Measurements from ENCODE around the gene DLX1. TPM values are rescaled to one million over a fixed set of nuclear protein-coding genes. Genes with fewer than 3 reads are reported as not detected.

The DLX1 gene
- total and polyA plus RNA-seq, 2 of the 8 experiments (the other 6 are each of a cell fraction or from before 2014, with no cell fraction given) = 0.11 TPM; not detected in 1

- Histone ChIP-seq H3K27me3 (replicated peaks in 1 of 4; ENCODE audit: control insufficient read depth in 3 of 4, extremely low read depth in 1 of 4, insufficient read depth in 3 of 4, low read length in 3 of 4) (no peaks in the 10 kb centered on the region; a peak in 2 of 7 replicates), H3K79me2 (ENCODE audit: control insufficient read depth in 1 of 2, insufficient read depth in 2 of 2, low read length in 2 of 2) (no peaks in the 10 kb centered on the region), H3K9me3 (ENCODE audit: insufficient read depth in 2 of 2, low read depth in 1 of 2, low read length in 1 of 2) (no peaks in the 10 kb centered on the region), H3K36me3 (ENCODE audit: control insufficient read depth in 2 of 4, insufficient read depth in 4 of 4, low read length in 3 of 4) (no peaks in the 10 kb centered on the region), H3K9ac (replicated peaks in 1 of 4; ENCODE audit: extremely low read depth in 1 of 4, low read depth in 3 of 4, low read length in 3 of 4) (no peak overlapping the region), H3K27ac (ENCODE audit: low read depth, low read length) (no peak overlapping the region), H3K18ac (ENCODE audit: extremely low read depth, low read length) (no peak overlapping the region; the same call in 1 of the 2 replicates), H3K56ac (replicated peaks; ENCODE audit: insufficient read length, low read depth, low read length) (no peak overlapping the region), H3K23ac (ENCODE audit: insufficient read length) (no peak overlapping the region), H2BK12ac (ENCODE audit: low read depth, low read length) (no peak overlapping the region), H3K4me1 (replicated peaks in 1 of 4; ENCODE audit: control insufficient read depth in 3 of 4, insufficient read depth in 4 of 4, low read length in 3 of 4) (peaks cover 0 to 12% (median 8%) of the 10 kb centered on the region in 4 experiments; a peak in 5 of 7 replicates), H2AFZ (ENCODE audit: low read length) (no peak overlapping the region), H3K14ac (ENCODE audit: insufficient read length) (no peak overlapping the region), H3K79me1 (ENCODE audit: low read depth, low read length) (no peaks in the 10 kb centered on the region), H4K5ac (ENCODE audit: insufficient read length, low read depth, low read length) (no peak overlapping the region), H3K23me2 (ENCODE audit: low read depth, low read length) (no peaks in the 10 kb centered on the region), H2AK5ac (ENCODE audit: low read depth, low read length) (no peak overlapping the region), H3K4me2 (ENCODE audit: insufficient read depth in 1 of 2, low read depth in 2 of 2, low read length in 2 of 2) (no peak overlapping the region), H4K8ac (ENCODE audit: extremely low read depth, insufficient read depth, low read length) (no peak overlapping the region), H4K20me1 (replicated peaks in 1 of 2; ENCODE audit: control insufficient read depth in 1 of 2, insufficient read depth in 2 of 2, low read length in 2 of 2) (no peaks in the 10 kb centered on the region), H2BK20ac (ENCODE audit: low read length) (no peak overlapping the region), H3K4ac (replicated peaks; ENCODE audit: insufficient read length, low read depth, low read length) (no peak overlapping the region), H2BK15ac (ENCODE audit: low read length) (no peak overlapping the region), H2BK120ac (replicated peaks; ENCODE audit: low read depth, low read length) (no peak overlapping the region), H4K91ac (replicated peaks; ENCODE audit: insufficient read length, low read length) (no peak overlapping the region), H3K4me3 (ENCODE audit: extremely low read depth in 1 of 4, insufficient read depth in 2 of 4, low read depth in 3 of 4, low read length in 4 of 4) (no peak overlapping the region), H2BK5ac (ENCODE audit: low read depth, low read length) (no peak overlapping the region)
- POLR2A ChIA-PET (ENCODE audit: partially characterized antibody) = no interaction called here
- no peak for FAIRE-seq
- CTCF ChIA-PET (ENCODE audit: partially characterized antibody) = interaction anchor here (2.2 to 2.8 kb wide), 2 partner anchors 10 to 325 kb away, joined by 6 to 15 read pairs; no protein-coding TSS in a partner anchor
- WGBS, 2 experiments (ENCODE audit: extremely low coverage in 1 of 2, insufficient coverage in 1 of 2, insufficient read length in 1 of 2, insufficient replicate concordance in 2 of 2, low coverage in 1 of 2, low lambda C conversion rate in 2 of 2, missing lambda C conversion rate in 1 of 2) = 81% methylated on average over 2 of the region's 2 CpGs; no CpG with 5 or more reads in 1 of the 2 experiments
- TF ChIP-seq RXRA (IDR thresholded peaks at IDR 0.05; ENCODE audit: insufficient read depth, low read depth, low read length) (no peak), TBP (IDR thresholded peaks at IDR 0.05; ENCODE audit: low read depth, low read length) (no peak), TAF7 (optimal IDR thresholded peaks at IDR 0.05; ENCODE audit: borderline replicate concordance, low read depth, low read length) (no peak), CTCF (IDR thresholded peaks at IDR 0.05; ENCODE audit: control extremely low read depth in 1 of 3, insufficient read depth in 1 of 3, low read depth in 1 of 3, low read length in 3 of 3) (no peak), E2F6 (IDR thresholded peaks at IDR 0.05) (no peak), BCL11A (IDR thresholded peaks at IDR 0.05; ENCODE audit: low read depth in 2 of 2, low read length in 2 of 2) (no peak), MAX (IDR thresholded peaks at IDR 0.05) (no peak), TAF1 (IDR thresholded peaks at IDR 0.05; ENCODE audit: low read depth, low read length) (no peak), CTBP2 (IDR thresholded peaks at IDR 0.05; ENCODE audit: borderline replicate concordance, insufficient read depth, insufficient read length, low read length) (no peak), SP2 (IDR thresholded peaks at IDR 0.05; ENCODE audit: low read length) (no peak), POU5F1 (IDR thresholded peaks at IDR 0.05; ENCODE audit: low read depth, low read length) (no peak)
- no peak for DNase-seq (ENCODE audit: low read depth in 1 of 2, low spot score in 2 of 2)
Observed at GRCh38 chr2:172137109-172137508, 51.8 kb downstream of the DLX1 start.

Measured in H1 (cell line).